HG02885 (cell line): ENCODE data around the gene UEVLD.
A peak's percentile ranks its signal among the peaks of the same experiment; 100 is the strongest.

ENCODE experiments used
- ATAC-seq: cut with Tn5 transposase; IDR thresholded peaks from one replicate; pipeline ENCODE4 v1.9.1; 2021; ENCODE audit warnings: mild to moderate bottlenecking; ENCODE audit not compliant: unreplicated experiment, poor library complexity

The UEVLD gene

DNA sequence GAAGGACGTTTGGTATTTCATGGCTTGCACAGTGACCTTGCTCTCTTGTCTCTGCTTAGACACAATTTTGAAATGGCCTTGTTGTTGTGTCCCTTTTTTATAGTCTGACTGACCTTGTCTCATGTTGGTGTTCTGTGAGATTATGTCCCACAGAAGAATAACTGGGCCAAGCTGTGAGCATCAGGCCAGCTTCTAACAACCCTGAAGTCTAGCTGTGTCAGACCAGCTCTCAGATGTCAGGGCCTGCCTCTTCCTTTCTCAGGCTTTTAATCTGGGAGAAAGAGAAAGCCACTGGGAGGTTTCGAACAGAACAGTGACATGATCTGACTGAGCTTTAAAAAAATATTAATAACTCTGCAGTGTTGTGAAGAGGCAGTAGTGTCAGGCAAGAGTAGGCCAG, 2.0 kb upstream of the UEVLD start:
- no peak for ATAC-seq

GRCh38 chr11:18581825-18582224, 6.7 kb downstream of the UEVLD start:
- ATAC-seq = no peak

DNA sequence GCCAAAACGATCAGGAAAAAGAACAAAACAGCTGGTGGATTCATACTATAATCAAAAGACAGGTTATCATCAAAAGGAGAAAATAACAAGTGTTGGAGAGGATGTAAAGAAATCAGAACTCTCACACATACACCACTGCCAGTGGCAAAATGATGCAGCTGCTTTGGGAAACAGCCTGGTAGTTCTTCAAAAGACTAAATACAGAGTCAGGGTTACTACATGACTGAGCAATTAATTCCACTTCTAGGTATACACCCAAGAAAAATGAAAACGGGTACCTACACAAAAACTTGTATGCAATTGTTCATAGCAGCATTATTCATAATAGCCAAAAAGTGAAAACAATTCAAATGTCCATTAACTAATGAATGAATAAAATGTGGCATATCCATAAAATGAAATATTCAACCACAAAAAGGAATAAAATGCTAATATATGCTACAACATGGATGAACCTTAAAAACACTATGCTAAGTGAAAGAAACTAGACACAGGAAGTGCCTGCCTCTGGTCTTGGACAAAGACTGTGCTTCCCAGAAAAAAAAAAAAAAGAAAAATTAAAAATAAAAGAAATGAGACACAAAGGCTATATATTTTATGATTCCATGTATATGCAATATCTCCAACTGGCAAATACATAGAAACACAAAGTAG, 8.3 kb downstream of the UEVLD start:
- no peak for ATAC-seq

GRCh38 chr11:18578975-18579598, 9.4 kb downstream of the UEVLD start:
- peak; percentile 71 for ATAC-seq

DNA sequence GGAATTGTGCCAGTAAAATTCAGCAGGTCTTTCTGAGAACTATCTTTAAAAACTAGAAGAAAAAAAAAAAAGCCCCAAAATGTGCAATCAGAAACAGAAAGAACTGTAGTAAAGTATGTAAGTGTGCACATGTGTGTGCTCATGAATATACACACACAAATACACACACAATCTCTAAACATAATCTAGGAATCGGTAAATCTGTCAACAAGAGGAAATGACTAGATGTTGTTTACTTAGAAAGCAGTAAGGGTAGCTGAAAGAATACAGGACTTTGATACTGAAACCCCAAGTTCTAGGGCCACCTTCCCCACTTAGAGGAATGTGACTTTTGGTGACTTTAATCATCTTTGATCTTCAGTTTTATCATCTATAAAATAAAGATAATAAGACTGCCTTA, 13.2 kb downstream of the UEVLD start:
- no peak for ATAC-seq

DNA sequence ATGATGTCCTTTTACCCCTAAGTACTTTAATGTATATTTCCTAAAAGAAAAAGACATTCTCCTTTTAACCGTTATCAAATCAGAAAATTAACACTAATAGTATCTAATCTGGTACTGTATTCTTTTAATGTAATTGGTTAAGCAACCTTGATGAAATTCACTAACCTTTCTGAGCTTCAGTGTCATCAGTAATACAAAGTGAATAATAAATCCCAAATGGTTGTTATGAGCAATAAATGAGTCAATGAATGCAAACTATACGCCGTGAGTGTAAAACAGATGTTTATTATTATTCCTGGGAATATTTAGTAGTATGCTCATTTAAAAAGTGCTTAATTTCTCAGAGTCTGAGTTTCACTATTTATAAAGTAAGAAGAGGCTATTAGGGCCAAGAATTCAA, 21.5 kb downstream of the UEVLD start:
- no peak for ATAC-seq

DNA sequence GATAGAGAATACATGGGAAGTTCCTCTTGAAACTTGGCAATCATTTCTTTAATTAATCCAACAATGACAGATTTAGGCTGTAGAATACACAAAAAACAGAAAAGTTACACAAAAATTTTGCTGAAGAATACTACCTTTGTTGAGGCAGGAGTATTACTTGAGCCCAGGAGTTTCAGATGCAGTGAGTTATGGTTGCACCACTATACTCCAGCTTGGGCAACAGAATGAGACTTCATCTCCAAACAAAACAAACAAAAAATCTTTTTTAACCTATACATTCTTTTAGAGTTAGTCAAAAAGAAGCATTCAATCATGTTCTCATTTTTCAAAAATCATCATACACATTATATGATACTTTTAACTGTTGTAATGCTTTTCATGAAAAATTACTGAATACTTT, 22.1 kb downstream of the UEVLD start:
- no peak for ATAC-seq

DNA sequence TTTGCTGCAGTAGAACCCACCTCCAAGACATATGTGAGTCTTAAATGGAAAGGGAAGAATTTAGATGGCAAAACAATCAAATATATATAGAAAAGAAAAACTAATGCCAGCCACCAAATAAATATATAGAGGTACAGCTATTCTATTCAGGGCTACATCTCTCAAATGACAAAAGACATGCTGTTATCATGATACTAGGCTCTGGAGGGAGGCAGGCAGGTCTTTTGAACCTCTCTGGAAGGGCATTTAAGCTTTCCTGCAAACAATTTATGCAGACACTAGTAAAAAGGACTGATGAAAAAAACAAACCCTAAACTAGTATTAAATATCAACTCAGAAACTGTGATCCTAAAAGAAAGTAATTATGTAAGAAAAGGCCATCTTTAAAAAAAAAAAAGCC, 24.4 kb downstream of the UEVLD start:
- no peak for ATAC-seq

- ATAC-seq = no peak
Observed at GRCh38 chr11:18563090-18563730, 25.3 kb downstream of the UEVLD start.

GRCh38 chr11:18548001-18548400, 40.5 kb downstream of the UEVLD start:
- no peak for ATAC-seq

DNA sequence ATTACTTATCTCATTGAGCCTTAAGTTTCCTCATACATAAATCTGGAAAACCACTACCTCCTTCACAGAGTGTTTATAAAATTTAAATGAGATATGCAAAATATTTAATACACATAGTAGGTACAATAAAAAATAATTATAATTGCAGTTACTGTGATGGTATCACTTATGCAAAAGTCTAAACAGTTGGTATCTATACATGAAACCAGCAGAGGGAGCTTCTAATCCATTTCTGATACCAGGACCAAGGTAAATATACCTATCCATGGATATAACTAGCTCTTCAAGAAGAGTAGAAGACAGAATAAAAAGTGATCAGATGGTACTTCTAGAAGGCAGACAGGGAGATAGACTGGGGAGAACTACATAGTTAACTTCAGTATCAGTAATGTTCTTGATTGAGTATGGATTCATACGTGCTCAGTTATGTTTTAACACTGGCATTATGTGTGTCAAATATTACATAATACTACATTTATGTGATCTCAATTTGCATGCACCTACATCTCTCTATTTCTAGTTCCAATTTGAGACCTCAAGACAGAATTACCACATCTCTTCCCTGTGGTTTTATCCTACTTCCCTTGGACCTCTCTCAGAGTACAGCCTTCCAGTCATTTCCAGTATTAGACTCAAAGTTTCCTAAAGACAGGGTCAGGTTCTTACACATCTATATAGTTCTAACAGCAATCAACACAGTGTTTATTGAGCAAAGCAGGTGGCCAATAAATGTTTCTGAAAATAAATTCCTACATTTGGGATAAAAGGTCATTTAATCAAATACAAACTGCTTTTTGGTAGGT, 48.1 kb downstream of the UEVLD start:
- ATAC-seq = peak; percentile 49

- no peak for ATAC-seq
Observed at GRCh38 chr11:18536209-18536608, 52.3 kb downstream of the UEVLD start.

DNA sequence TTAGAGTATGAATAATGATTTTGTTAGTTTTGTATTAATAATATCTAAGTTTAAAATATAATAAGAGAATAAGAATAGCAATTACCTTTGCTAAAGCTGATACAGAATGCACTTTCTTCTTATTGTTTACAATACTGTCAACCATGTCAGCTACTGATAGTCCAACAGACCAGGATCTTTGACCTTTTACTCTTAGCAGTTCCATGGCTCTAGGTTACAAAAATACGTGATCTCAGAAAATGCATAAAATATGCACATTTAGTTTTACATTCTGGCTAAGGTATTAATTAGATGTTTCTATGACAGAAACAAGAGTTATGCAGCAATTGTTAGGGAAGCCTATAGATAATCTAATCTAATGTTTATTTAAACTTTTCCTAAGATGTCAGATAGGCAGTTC, 54.3 kb downstream of the UEVLD start:
- no peak for ATAC-seq

DNA sequence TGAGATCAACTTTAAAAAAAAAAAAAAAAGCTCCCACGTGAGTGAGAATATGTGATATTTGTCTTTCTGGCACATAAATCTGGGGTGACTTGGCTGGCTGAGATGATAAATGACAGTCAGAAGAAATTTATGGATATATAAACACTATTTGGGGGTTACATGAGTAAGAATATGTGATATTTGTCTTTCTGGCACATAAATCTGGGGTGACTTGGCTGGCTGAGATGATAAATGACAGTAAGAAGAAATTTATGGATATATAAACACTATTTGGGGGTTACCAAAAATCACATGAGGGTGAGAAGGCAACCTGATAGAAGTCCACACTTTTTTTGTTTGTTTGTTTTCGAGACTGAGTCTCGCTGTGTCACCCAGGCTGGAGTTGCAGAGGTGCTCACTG, 55.2 kb downstream of the UEVLD start:
- ATAC-seq = no peak

- no peak for ATAC-seq
Observed at GRCh38 chr11:18527512-18527911, 61.0 kb downstream of the UEVLD start.

DNA sequence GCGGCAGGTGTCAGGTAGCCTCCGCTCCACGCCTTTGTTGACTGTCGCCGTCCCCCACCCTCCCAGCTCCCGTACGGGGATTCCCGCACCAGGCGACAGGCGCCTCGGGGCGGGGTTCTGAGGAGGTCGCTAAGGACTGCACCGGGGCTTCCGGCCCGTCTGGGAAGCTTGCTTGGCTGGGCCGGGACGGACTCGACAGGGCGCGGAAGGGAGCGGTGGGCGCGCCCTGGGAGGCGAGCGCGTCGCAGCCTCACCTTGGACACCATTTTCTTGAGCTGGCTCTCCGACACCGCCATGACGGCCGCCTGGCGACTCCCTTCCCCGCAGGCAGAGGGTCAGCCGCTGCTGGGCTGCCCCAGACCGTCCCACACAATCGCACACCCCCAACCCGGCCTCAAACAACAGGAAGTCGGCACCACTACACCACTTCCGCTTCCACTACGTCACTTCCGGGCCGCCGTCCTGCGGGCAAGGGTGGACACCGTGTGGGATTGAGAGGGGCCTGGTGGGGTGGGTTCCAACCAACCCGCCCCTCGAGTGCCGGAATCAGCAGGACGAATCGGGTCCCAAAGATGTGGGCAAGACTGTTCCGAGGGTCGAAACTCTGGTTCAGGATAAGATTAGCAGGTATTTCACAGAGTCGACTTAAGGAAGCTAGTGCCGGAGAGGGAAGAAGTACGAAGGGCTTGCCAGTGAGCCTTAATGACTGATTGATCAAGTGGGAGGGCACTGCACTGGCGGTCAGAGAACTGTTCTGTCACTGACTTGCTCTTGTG, 61.8 kb downstream of the UEVLD start, which contains the start of gene TSG101:
TSS of gene TSG101 (minus strand) at position 422 of the 776 bp plus-strand sequence. CDS start at position 296, 126 bp downstream.
- peak; percentile 95 for ATAC-seq

DNA sequence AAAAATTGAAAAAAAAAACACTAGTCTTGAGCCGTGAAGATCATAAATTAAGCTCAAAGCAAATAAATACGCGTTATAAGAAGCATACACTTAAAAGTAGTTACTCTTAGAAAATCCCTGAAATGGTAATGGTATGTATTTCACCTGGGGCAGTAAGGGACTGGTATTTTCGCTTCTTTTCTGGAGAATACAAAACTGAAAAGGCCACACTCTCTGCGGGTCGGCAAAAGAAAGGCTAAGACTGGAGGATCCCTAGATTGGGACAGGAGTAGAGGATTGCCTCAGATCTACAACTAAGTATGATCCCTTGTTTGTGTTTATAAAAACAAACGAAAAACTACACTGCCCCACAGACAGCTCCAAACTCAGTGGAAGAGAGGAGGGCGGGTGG, 62.4 kb downstream of the UEVLD start:
- ATAC-seq = no peak

- ATAC-seq = no peak
Observed at GRCh38 chr11:18524248-18524647, 64.3 kb downstream of the UEVLD start.

DNA sequence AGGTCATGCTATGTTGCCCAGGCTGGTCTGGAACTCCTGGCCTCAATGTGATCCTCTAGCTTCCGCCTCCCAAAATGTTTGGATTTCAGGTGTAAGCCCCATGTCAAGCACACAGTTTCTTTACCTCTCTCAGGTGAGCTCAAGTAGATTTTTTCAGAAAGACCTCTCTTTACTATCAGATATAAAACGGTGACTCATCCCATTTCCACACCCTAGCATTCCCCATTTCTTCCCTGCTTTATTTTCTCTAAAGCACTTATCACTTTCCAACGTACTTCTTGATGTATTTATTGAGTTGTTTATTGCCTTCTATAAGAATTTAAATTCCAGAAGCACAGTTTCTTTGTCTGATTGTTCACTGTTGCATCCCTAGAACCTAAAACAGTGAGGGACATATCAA, 65.5 kb downstream of the UEVLD start:
- ATAC-seq = no peak

GRCh38 chr11:18522388-18522787, 66.1 kb downstream of the UEVLD start:
- no peak for ATAC-seq
